HepG2 (cell line): ENCODE results near the gene BST2. TPM values are rescaled to one million over a fixed set of nuclear protein-coding genes. Genes with fewer than 3 reads are reported as not detected.
A peak's percentile ranks its signal among the peaks of the same experiment; 100 is the strongest.

Experiments
- DRAP1 ChIP-seq: IDR thresholded peaks from 2 replicates; pipeline ENCODE4 v1.6.1; 2016; ENCODE audit warnings: missing genetic modification reagents, missing compliant biosample characterization
- E2F2 ChIP-seq: sonication (generic); formaldehyde crosslinking; IDR thresholded peaks from 2 replicates; pipeline ENCODE4 v1.4.0; 2020; ENCODE audit warnings: missing genetic modification reagents, borderline replicate concordance
- FIP1L1 ChIP-seq: fragments of 200-400 bp; formaldehyde crosslinking; IDR thresholded peaks from 2 replicates; pipeline ENCODE4 v1.6.1; 2018; ENCODE audit warnings: low read depth, mild to moderate bottlenecking, low read length, moderate library complexity, borderline replicate concordance; ENCODE audit not compliant: insufficient read depth
- GATA4 ChIP-seq: sonication (generic); IDR thresholded peaks from 2 replicates; pipeline ENCODE4 v1.6.1; 2016; ENCODE audit warnings: antibody characterized with exemption, low read depth, borderline replicate concordance
- MED1 ChIP-seq: sonication (generic); formaldehyde crosslinking; IDR thresholded peaks from 2 replicates; pipeline ENCODE4 v1.4.0; 2020; ENCODE audit warnings: missing genetic modification reagents
- MXD4 ChIP-seq: IDR thresholded peaks from 2 replicates; pipeline ENCODE4 v1.6.1; 2016; ENCODE audit warnings: mild to moderate bottlenecking, missing biosample characterization, missing genetic modification reagents
- NFYC ChIP-seq: IDR thresholded peaks from 2 replicates; pipeline ENCODE4 v1.6.1; 2016; ENCODE audit warnings: missing genetic modification reagents, missing compliant biosample characterization
- RFXAP ChIP-seq: sonication (generic); formaldehyde crosslinking; IDR thresholded peaks from 2 replicates; pipeline ENCODE4 v1.4.0; 2020; ENCODE audit warnings: missing genetic modification reagents, borderline replicate concordance
- SATB2 ChIP-seq: sonication (generic); formaldehyde crosslinking; IDR thresholded peaks from 2 replicates; pipeline ENCODE4 v1.5.0; 2020; ENCODE audit warnings: missing genetic modification reagents
- SOX6 ChIP-seq, 2 experiments: fragments of 450-650 bp in 1 of 2; sonication (generic) in 1 of 2; formaldehyde crosslinking in 1 of 2; IDR thresholded peaks; 2 replicates each; pipeline versions ENCODE4 v1.4.0 to v1.6.1; 2017 to 2020; ENCODE audit warnings: antibody characterized with exemption in 1 of 2, mild to moderate bottlenecking in 1 of 2, missing genetic modification reagents in 1 of 2
- SP2 ChIP-seq: sonication (generic); formaldehyde crosslinking; IDR thresholded peaks from 2 replicates; pipeline ENCODE4 v1.5.1; 2020; ENCODE audit warnings: mild to moderate bottlenecking, missing genetic modification reagents
- ZNF143 ChIP-seq: sonication (generic); formaldehyde crosslinking; IDR thresholded peaks from 2 replicates; pipeline ENCODE4 v1.4.0; 2020; ENCODE audit warnings: missing genetic modification reagents
- ZNF350 ChIP-seq: sonication (generic); formaldehyde crosslinking; IDR thresholded peaks from 2 replicates; pipeline ENCODE4 v1.4.0; 2020; ENCODE audit warnings: mild to moderate bottlenecking, low read depth, missing genetic modification reagents, borderline replicate concordance
- ZNF460 ChIP-seq: sonication (generic); formaldehyde crosslinking; IDR thresholded peaks from 2 replicates; pipeline ENCODE4 v1.5.1; 2020; ENCODE audit warnings: missing genetic modification reagents, mild to moderate bottlenecking, borderline replicate concordance
- ZNF552 ChIP-seq: sonication (generic); formaldehyde crosslinking; IDR thresholded peaks from 2 replicates; pipeline ENCODE4 v1.9.0; 2022; ENCODE audit warnings: missing genetic modification reagents, mild to moderate bottlenecking, borderline replicate concordance
- ZNF704 ChIP-seq: sonication (generic); formaldehyde crosslinking; IDR thresholded peaks from 2 replicates; pipeline ENCODE4 v1.8.1; 2023; ENCODE audit warnings: mild to moderate bottlenecking, inconsistent platforms, moderate library complexity, missing genetic modification reagents, borderline replicate concordance
- ZSCAN25 ChIP-seq: sonication (generic); formaldehyde crosslinking; IDR thresholded peaks from 2 replicates; pipeline ENCODE4 v1.8.0; 2022; ENCODE audit warnings: mild to moderate bottlenecking, missing genetic modification reagents
- polyA plus RNA-seq, 8 experiments: library from polyadenylated mRNA; depleted of rRNA in 3 of 8; stranded (reverse) in 7 of 8; unstranded in 1 of 8; fragments of >200 nt; fragmentation: Illumina TruSeq in 4 of 8; extraction: Trizol in 4 of 8; gene quantifications; 2 replicates each; pipeline versions ENCODE4 v1.2.1 to v1.2.3, GENCODE V29; 2011 to 2016; ENCODE audit warnings: low read depth in 4 of 8, missing spikeins in 1 of 8, mixed read lengths in 1 of 8; ENCODE audit not compliant: insufficient read depth in 1 of 8
- total RNA-seq, 5 experiments: library from RNA; depleted of rRNA; stranded (reverse); fragments of >200 nt; fragmentation: Illumina TruSeq; extraction: Trizol; gene quantifications; 2 replicates each; pipeline ENCODE4 v1.2.3, GENCODE V29; 2016; ENCODE audit warnings: low read depth in 1 of 5
- TF ChIP-seq, protein P1 (sequence below): IDR thresholded peaks from 2 replicates; pipeline ENCODE4 v1.4.0; 2020; ENCODE audit warnings: mild to moderate bottlenecking, missing genetic modification reagents
- TF ChIP-seq, protein P2 (sequence below): sonication (generic); formaldehyde crosslinking; IDR thresholded peaks from 2 replicates; pipeline ENCODE4 v1.4.0; 2020; ENCODE audit warnings: mild to moderate bottlenecking, low read depth, missing genetic modification reagents

Gene BST2
- total and polyA plus RNA-seq, 2 of the 13 experiments (the other 11 are each of a cell fraction or from before 2014, with no cell fraction given), result 58.8 to 93.8 TPM

DNA sequence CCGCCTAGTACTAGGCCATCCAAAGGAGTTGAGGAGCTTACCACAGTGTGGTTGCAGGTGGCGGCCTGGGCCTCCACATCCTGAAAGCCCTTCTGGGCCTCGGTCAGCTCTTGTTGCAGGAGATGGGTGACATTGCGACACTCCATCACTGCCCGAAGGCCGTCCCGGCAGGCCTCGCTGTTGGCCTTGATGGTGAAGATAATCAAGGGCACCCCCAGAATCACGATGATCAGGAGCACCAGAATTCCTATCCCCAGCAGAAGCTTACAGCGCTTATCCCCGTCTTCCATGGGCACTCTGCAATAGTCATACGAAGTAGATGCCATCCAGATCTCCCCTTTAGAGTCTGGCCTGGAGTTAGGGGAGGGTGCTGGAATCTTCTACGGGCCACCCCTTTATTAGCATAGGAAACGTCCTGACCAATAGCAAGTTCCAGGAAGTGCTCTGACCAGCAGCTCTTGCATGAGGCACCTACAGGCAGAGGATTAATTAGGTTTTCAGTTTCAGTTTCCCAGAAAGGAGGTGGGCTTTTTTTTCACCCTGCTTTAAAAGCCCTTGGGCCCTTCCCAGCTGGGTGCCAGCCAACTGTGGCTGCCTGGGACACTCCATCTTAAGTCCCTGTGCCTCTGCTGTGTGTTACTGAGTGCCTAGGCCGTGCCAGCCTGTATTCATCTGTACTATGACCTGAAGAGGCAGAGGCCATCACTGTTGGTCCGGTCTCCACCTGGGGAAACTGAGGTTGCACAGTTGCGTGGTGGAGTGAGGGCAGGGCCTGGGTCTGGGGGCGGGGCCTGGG, at the start of gene BST2 (continued):
- TF ChIP-seq RFXAP (CRISPR knock-in tag), result no peak
- TF ChIP-seq, protein P1, sequence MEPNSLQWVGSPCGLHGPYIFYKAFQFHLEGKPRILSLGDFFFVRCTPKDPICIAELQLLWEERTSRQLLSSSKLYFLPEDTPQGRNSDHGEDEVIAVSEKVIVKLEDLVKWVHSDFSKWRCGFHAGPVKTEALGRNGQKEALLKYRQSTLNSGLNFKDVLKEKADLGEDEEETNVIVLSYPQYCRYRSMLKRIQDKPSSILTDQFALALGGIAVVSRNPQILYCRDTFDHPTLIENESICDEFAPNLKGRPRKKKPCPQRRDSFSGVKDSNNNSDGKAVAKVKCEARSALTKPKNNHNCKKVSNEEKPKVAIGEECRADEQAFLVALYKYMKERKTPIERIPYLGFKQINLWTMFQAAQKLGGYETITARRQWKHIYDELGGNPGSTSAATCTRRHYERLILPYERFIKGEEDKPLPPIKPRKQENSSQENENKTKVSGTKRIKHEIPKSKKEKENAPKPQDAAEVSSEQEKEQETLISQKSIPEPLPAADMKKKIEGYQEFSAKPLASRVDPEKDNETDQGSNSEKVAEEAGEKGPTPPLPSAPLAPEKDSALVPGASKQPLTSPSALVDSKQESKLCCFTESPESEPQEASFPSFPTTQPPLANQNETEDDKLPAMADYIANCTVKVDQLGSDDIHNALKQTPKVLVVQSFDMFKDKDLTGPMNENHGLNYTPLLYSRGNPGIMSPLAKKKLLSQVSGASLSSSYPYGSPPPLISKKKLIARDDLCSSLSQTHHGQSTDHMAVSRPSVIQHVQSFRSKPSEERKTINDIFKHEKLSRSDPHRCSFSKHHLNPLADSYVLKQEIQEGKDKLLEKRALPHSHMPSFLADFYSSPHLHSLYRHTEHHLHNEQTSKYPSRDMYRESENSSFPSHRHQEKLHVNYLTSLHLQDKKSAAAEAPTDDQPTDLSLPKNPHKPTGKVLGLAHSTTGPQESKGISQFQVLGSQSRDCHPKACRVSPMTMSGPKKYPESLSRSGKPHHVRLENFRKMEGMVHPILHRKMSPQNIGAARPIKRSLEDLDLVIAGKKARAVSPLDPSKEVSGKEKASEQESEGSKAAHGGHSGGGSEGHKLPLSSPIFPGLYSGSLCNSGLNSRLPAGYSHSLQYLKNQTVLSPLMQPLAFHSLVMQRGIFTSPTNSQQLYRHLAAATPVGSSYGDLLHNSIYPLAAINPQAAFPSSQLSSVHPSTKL (CRISPR knock-in tag), result peak; percentile 25; the same call in 1 of the 2 replicates
- TF ChIP-seq ZNF143, result peak; percentile 62
- TF ChIP-seq ZSCAN25, result peak; percentile 38; the same call in 1 of the 2 replicates
- peak; percentile 69; the same call in 1 of the 2 replicates for TF ChIP-seq GATA4
- TF ChIP-seq ZNF704 (CRISPR knock-in tag), result peak; percentile 53; the same call in 1 of the 2 replicates
- TF ChIP-seq SATB2, result 0 out of 2 replicates have a peak, but pooled peaks have one; percentile 18
- TF ChIP-seq SOX6 (IDR thresholded peaks at IDR 0.05), result no peak
- TF ChIP-seq SOX6 (CRISPR knock-in tag; IDR thresholded peaks at IDR 0.05), result no peak; the same call in 1 of the 2 replicates
- TF ChIP-seq MXD4 (CRISPR knock-in tag), result no peak; the same call in 1 of the 2 replicates
- TF ChIP-seq MED1 (CRISPR knock-in tag), result peak; percentile 36; the same call in 1 of the 2 replicates
- no peak for TF ChIP-seq FIP1L1
- no peak for TF ChIP-seq ZNF552
- TF ChIP-seq SP2 (CRISPR knock-in tag), result no peak
- TF ChIP-seq ZNF460 (CRISPR knock-in tag), result no peak
- peak; percentile 62 for TF ChIP-seq NFYC
- TF ChIP-seq DRAP1, result peak; percentile 92
- peak; percentile 56; the same call in 1 of the 2 replicates for TF ChIP-seq ZNF350 (CRISPR knock-in tag)
- TF ChIP-seq, protein P2, sequence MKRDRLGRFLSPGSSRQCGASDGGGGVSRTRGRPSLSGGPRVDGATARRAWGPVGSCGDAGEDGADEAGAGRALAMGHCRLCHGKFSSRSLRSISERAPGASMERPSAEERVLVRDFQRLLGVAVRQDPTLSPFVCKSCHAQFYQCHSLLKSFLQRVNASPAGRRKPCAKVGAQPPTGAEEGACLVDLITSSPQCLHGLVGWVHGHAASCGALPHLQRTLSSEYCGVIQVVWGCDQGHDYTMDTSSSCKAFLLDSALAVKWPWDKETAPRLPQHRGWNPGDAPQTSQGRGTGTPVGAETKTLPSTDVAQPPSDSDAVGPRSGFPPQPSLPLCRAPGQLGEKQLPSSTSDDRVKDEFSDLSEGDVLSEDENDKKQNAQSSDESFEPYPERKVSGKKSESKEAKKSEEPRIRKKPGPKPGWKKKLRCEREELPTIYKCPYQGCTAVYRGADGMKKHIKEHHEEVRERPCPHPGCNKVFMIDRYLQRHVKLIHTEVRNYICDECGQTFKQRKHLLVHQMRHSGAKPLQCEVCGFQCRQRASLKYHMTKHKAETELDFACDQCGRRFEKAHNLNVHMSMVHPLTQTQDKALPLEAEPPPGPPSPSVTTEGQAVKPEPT (CRISPR knock-in tag), result 0 out of 2 replicates have a peak, but pooled peaks have one; percentile 54
- no peak for TF ChIP-seq E2F2 (CRISPR knock-in tag)
